Measurements from ENCODE around the gene CRB2. TPM values are rescaled to one million over a fixed set of nuclear protein-coding genes. Genes with fewer than 3 reads are reported as not detected.

The CRB2 gene
- total and polyA plus RNA-seq, 4 donors = 8.6 to 35.7 (median 13.9) TPM

- H3K4me1 ChIP-seq (ENCODE audit: control insufficient read depth, insufficient read depth, low read length) = peaks cover 25% of the 10 kb centered on the region
- no peak overlapping the region for H3K4me3 ChIP-seq (ENCODE audit: low read depth, low read length)
- no peaks in the 10 kb centered on the region for H3K36me3 ChIP-seq (ENCODE audit: control insufficient read depth, insufficient read depth, low read length)
- DNase-seq (ENCODE audit: low read depth in 4 of 6, low spot score in 6 of 6) = peak; percentile 38 to 95 (median 72)
- 37% methylated on average over 7 of the region's 7 CpGs for WGBS (ENCODE audit: insufficient coverage)
- peak overlapping the region; percentile 50 for H3K27ac ChIP-seq (ENCODE audit: low read depth, low read length)
- H3K9me3 ChIP-seq (ENCODE audit: control insufficient read depth, insufficient read depth, low read length) = no peaks in the 10 kb centered on the region
- H3K27me3 ChIP-seq (ENCODE audit: control insufficient read depth, insufficient read depth, low read length) = no peaks in the 10 kb centered on the region
These were observed 37.0 kb upstream of the CRB2 start for GRCh38 chr9:123318961-123319421.

GRCh38 chr9:123319541-123320339, 36.3 kb upstream of the CRB2 start:
- 78% methylated on average over 7 of the region's 14 CpGs for WGBS (ENCODE audit: insufficient coverage)
- Histone ChIP-seq H3K36me3 (ENCODE audit: control insufficient read depth, insufficient read depth, low read length) (no peaks in the 10 kb centered on the region), H3K27me3 (ENCODE audit: control insufficient read depth, insufficient read depth, low read length) (no peaks in the 10 kb centered on the region), H3K4me3 (ENCODE audit: low read depth, low read length) (no peak overlapping the region), H3K9me3 (ENCODE audit: control insufficient read depth, insufficient read depth, low read length) (no peaks in the 10 kb centered on the region), H3K27ac (ENCODE audit: low read depth, low read length) (peak overlapping the region; percentile 19), H3K4me1 (ENCODE audit: control insufficient read depth, insufficient read depth, low read length) (peaks cover 25% of the 10 kb centered on the region)
- DNase-seq (ENCODE audit: low read depth in 4 of 6, low spot score in 6 of 6) = no peak

GRCh38 chr9:123320814-123321213, 35.2 kb upstream of the CRB2 start:
- Histone ChIP-seq H3K9me3 (ENCODE audit: control insufficient read depth, insufficient read depth, low read length) (no peaks in the 10 kb centered on the region), H3K27me3 (ENCODE audit: control insufficient read depth, insufficient read depth, low read length) (no peaks in the 10 kb centered on the region), H3K36me3 (ENCODE audit: control insufficient read depth, insufficient read depth, low read length) (no peaks in the 10 kb centered on the region), H3K4me3 (ENCODE audit: low read depth, low read length) (no peak overlapping the region), H3K4me1 (ENCODE audit: control insufficient read depth, insufficient read depth, low read length) (peaks cover 25% of the 10 kb centered on the region), H3K27ac (ENCODE audit: low read depth, low read length) (no peak overlapping the region)
- WGBS (ENCODE audit: insufficient coverage) = 88% methylated on average over 5 of the region's 5 CpGs
- DNase-seq (ENCODE audit: low read depth in 4 of 6, low spot score in 6 of 6) = no peak

GRCh38 chr9:123321616-123322272, 34.3 kb upstream of the CRB2 start:
- Histone ChIP-seq H3K4me1 (ENCODE audit: control insufficient read depth, insufficient read depth, low read length) (peaks cover 30% of the 10 kb centered on the region), H3K36me3 (ENCODE audit: control insufficient read depth, insufficient read depth, low read length) (no peaks in the 10 kb centered on the region), H3K27ac (ENCODE audit: low read depth, low read length) (no peak overlapping the region), H3K27me3 (ENCODE audit: control insufficient read depth, insufficient read depth, low read length) (no peaks in the 10 kb centered on the region), H3K9me3 (ENCODE audit: control insufficient read depth, insufficient read depth, low read length) (no peaks in the 10 kb centered on the region), H3K4me3 (ENCODE audit: low read depth, low read length) (no peak overlapping the region)
- 92% methylated on average over 6 of the region's 7 CpGs for WGBS (ENCODE audit: insufficient coverage)
- DNase-seq (ENCODE audit: low read depth in 4 of 6, low spot score in 6 of 6) = no peak

- 71% methylated on average over 10 of the region's 11 CpGs for WGBS (ENCODE audit: insufficient coverage)
- H3K27ac ChIP-seq (ENCODE audit: low read depth, low read length) = no peak overlapping the region
These were observed 33.5 kb upstream of the CRB2 start for GRCh38 chr9:123322273-123323195.

GRCh38 chr9:123323196-123324013, 32.6 kb upstream of the CRB2 start:
- WGBS (ENCODE audit: insufficient coverage) = 80% methylated on average over 11 of the region's 13 CpGs
- no peaks in the 10 kb centered on the region for H3K36me3 ChIP-seq (ENCODE audit: control insufficient read depth, insufficient read depth, low read length)
- DNase-seq (ENCODE audit: low read depth in 4 of 6, low spot score in 6 of 6) = no peak
- H3K9me3 ChIP-seq (ENCODE audit: control insufficient read depth, insufficient read depth, low read length) = no peaks in the 10 kb centered on the region
- peaks cover 27% of the 10 kb centered on the region for H3K4me1 ChIP-seq (ENCODE audit: control insufficient read depth, insufficient read depth, low read length)
- no peak overlapping the region for H3K4me3 ChIP-seq (ENCODE audit: low read depth, low read length)
- H3K27ac ChIP-seq (ENCODE audit: low read depth, low read length) = no peak overlapping the region
- H3K27me3 ChIP-seq (ENCODE audit: control insufficient read depth, insufficient read depth, low read length) = no peaks in the 10 kb centered on the region

More at GRCh38 chr9:123322273-123323195, 33.5 kb upstream of the CRB2 start:
- Histone ChIP-seq H3K36me3 (ENCODE audit: control insufficient read depth, insufficient read depth, low read length) (no peaks in the 10 kb centered on the region), H3K27me3 (ENCODE audit: control insufficient read depth, insufficient read depth, low read length) (no peaks in the 10 kb centered on the region), H3K4me3 (ENCODE audit: low read depth, low read length) (no peak overlapping the region), H3K4me1 (ENCODE audit: control insufficient read depth, insufficient read depth, low read length) (peaks cover 32% of the 10 kb centered on the region), H3K9me3 (ENCODE audit: control insufficient read depth, insufficient read depth, low read length) (no peaks in the 10 kb centered on the region)
- no peak for DNase-seq (ENCODE audit: low read depth in 4 of 6, low spot score in 6 of 6)

GRCh38 chr9:123324767-123325183, 31.2 kb upstream of the CRB2 start:
- no peaks in the 10 kb centered on the region for H3K36me3 ChIP-seq (ENCODE audit: control insufficient read depth, insufficient read depth, low read length)
- 60% methylated on average over 9 of the region's 10 CpGs for WGBS (ENCODE audit: insufficient coverage)
- H3K27ac ChIP-seq (ENCODE audit: low read depth, low read length) = no peak overlapping the region
- H3K27me3 ChIP-seq (ENCODE audit: control insufficient read depth, insufficient read depth, low read length) = no peaks in the 10 kb centered on the region
- H3K9me3 ChIP-seq (ENCODE audit: control insufficient read depth, insufficient read depth, low read length) = no peaks in the 10 kb centered on the region
- peaks cover 13% of the 10 kb centered on the region for H3K4me1 ChIP-seq (ENCODE audit: control insufficient read depth, insufficient read depth, low read length)
- H3K4me3 ChIP-seq (ENCODE audit: low read depth, low read length) = no peak overlapping the region
- no peak for DNase-seq (ENCODE audit: low read depth in 4 of 6, low spot score in 6 of 6)

GRCh38 chr9:123326187-123326586, 29.8 kb upstream of the CRB2 start:
- WGBS (ENCODE audit: insufficient coverage) = 17% methylated on average over 4 of the region's 6 CpGs
- Histone ChIP-seq H3K27me3 (ENCODE audit: control insufficient read depth, insufficient read depth, low read length) (no peaks in the 10 kb centered on the region), H3K4me3 (ENCODE audit: low read depth, low read length) (no peak overlapping the region), H3K4me1 (ENCODE audit: control insufficient read depth, insufficient read depth, low read length) (peaks cover 12% of the 10 kb centered on the region), H3K9me3 (ENCODE audit: control insufficient read depth, insufficient read depth, low read length) (no peaks in the 10 kb centered on the region), H3K36me3 (ENCODE audit: control insufficient read depth, insufficient read depth, low read length) (no peaks in the 10 kb centered on the region), H3K27ac (ENCODE audit: low read depth, low read length) (no peak overlapping the region)
- no peak for DNase-seq (ENCODE audit: low read depth in 4 of 6, low spot score in 6 of 6)

All from spinal cord (tissue), 10 donors.